GM18505 (cell line): Measurements from ENCODE around the gene NUP133.
"Not testable (repeated sequence)": the region's sequence is repeated elsewhere in the genome, so short reads cannot be mapped to it uniquely, and the experiment has no call there.

Experiments used
- ATAC-seq: cut with Tn5 transposase; IDR thresholded peaks from one replicate; pipeline ENCODE4 v1.9.1; 2021; ENCODE audit not compliant: unreplicated experiment
- POLR2A ChIP-seq: IDR thresholded peaks from 4 replicates; pipeline ENCODE4 v1.6.1; 2011; ENCODE audit warnings: borderline replicate concordance; ENCODE audit not compliant: insufficient read depth, insufficient read length; ENCODE audit errors: extremely low read depth

Gene NUP133

DNA sequence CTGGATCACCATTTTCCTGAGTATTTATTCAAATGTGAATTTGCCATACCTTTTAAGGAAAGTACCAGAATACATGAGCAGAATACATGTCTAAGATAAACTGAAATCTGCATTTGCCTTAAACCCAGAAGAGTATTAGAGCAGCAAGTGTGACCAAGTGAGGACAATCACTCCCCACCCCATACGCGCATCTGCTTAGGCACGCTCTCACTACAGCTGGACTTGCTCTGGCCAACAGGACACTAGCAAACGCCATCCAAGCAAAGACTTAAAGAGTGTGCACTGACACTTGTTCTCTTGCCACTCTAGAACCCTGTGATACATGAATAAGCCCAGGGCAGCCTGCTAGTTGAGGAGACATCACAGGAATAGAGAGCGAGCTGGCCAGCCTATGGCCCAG lies 25.6 kb downstream of the NUP133 start:
- no peak for TF ChIP-seq POLR2A
- no peak for ATAC-seq

DNA sequence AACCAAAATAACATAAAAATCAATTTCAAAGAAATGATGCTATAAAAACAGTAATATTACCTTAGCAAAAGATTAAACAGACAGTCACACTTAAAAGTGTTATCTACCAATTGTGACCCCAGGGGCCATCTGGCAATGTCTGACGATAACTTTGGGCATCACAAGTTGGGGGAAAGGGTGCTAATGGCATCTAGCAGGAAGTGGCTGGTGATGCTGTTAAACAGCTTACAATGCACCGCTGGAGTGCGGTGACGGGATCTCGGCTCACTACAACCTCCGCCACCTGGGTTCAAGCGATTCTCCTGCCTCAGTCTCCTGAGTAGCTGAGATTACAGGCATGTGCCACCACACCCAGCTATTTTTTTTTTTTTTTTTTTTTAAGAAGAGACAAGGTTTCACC lies 27.6 kb downstream of the NUP133 start:
- TF ChIP-seq POLR2A: no peak
- ATAC-seq: no peak

DNA sequence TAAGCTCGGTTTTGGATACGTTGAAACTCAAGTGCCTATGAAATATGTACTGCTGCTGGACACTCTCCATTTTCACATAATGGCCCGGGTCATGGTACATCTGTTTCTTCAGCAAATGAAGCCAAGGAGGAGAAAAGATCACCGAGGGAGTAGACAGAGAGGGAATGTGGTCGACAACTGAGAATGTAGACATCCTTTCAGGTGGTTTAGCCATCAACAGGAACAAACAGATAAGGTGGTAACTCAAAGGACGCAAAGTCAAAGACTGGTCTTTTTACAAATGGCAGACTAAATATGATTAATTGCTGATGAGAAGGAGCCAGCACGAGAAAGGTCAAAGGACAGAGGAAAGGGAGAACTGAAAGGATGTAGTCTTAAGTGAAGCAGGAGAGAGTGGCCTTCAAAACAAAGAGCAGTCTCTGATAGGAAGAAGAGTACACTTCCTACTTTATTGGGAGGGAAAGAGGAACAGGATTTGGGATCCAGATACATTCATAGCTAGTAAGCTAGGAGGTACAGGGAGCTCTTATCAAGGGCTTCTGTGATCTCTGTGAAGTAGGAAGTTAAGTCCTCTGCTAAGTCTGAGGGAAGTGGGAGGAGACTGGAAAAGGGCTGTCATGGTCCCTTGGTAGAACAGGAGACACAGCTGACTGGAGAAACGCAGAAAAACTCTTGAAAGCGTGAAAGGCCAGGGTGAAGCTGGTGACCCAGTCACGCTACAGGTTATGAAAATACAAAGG lies 28.3 kb downstream of the NUP133 start:
- ATAC-seq: peak; percentile 79

DNA sequence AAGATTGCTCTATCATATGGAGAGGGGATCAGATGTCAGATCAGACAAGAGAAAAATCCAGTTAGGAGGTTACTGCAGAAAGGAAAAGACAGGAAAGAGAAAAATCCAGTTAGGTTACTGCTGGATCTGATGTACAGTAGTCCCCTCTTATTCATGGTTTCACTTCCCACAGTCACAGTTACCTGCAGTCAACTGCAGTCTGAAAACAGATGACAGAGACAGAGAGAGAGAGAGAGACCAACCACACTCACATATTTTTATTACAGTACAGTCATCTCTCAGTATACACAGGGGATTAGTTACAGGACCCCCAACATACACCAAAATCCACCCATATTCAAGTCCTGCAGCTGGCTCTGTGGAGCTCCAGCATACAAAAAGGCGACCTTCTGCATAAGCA lies 29.3 kb downstream of the NUP133 start:
- ATAC-seq: peak; percentile 61
- TF ChIP-seq POLR2A: no peak

More for the DNA sequence above, 28.3 kb downstream of the NUP133 start:
- TF ChIP-seq POLR2A: peak; percentile 43

DNA sequence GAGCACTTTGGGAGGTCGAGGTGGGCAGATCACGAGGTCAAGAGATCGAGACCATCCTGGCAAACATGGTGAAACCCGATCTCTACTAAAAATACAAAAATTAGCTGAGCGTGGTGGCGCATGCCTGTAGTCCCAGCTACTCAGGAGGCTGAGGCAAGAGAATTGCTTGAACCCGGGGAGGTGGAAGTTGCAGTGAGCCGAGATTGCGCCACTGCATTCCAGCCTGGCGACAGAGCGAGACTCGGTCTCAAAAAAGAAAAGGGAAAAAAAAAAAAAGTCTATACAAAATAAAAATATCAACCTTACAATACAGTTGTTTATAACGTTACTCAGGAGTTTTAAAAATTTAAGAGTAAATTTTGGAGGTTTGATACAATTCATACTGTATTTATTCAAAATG lies 32.3 kb downstream of the NUP133 start:
- not testable (repeated sequence) for ATAC-seq

DNA sequence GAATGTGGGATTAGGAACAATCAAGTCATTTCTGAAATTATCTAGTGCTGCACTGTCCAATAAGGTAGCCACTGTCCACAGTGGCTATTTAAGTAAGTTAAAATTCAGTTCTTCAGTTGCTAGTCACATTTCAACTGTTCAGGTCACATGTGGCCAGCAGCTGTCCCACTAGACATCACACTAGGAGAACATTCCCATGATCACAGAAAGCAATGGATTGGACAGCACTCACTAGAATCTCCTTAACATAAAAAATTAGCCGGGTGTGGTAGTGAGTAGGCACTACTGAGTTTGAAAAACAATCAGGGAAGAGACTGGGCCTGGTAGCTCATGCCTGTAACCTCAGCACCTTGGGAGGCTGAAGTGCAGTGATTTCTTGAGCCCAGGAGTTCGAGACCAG lies 33.6 kb downstream of the NUP133 start:
- no peak for TF ChIP-seq POLR2A
- no peak for ATAC-seq

DNA sequence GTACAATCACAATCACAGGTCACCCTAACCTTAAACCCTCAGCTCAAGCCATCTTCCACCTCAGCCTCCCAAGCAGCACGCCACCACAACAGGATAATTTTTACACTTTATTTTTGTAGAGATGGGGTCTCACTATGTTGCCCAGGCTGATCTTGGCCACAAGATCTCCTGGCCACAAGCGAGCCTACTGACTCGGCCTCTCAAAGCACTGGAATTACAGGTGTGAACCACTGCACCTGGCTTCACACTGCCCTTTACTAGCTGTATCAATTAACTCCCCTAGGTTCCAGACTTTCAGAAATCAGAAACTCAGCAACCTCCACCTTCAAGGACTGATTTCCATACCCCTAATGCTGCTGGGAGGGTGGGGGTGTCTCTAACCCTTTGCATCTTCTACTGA lies 37.0 kb downstream of the NUP133 start:
- ATAC-seq: no peak
- no peak for TF ChIP-seq POLR2A

DNA sequence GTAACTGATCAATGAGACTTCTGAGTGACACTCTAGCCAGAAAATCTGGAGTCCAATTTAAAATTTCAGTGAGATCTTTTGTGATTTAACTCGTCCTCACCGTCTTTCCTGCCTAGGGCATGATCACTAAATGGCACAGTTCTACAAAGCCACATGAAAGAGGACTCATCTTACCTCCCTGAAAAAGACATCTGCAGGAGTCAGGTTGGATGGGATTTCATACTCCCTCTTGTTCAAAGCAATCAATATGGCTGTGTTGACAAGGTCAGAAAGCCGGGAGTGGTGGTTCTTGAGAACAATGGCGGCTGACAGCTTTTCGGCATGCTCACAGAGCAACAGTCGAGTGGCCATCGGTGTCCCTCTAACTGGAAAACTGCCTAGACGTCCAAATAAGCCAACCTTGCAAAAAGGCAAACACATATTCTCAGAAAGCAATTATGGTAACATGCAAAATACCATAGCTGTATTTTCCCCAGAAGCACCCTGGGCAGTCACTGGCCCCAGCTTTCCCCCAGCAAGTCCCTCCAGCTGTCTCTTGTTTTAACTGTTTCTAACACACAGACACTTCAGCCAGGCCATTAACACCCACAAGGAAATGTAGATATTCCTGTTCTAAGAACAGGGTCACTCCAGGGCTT lies 37.6 kb downstream of the NUP133 start:
- TF ChIP-seq POLR2A: no peak
- ATAC-seq: no peak

DNA sequence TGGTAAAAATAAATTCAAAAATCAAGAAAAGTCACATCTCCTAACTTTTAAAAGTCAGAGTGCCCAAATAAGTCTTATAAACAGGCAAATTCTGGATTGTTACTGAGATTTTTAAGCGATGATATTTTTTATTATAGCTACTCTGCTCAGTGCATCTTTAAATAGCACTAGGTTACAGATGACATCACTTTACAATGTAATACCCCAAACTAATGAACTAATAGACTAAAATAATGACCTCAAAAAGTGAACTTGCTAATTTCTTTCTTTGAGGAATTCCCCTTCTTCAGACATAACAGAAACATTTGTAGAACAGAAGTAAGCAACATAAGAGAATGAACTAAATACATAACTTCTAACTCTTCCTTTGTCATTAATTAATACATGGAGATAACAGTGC lies 41.3 kb downstream of the NUP133 start:
- no peak for TF ChIP-seq POLR2A
- no peak for ATAC-seq

DNA sequence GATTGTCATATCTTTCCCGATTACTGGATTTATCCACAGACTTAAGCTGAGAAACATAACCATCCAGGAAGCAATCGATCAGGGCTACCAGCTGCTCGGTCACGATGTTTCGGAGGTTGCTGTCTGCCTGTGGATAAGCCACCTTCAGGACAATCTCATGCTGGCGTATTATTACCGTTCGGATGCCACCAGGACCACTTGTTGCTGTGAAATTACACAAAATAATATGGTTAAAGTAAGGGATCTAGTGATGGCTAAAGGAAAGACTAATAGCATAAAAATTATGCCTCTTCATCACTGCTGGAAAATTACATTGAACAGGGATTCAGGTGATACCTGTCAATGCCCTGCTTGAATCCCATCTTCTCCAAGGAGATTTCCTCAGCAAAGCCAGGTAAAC lies 43.5 kb downstream of the NUP133 start:
- no peak for ATAC-seq

DNA sequence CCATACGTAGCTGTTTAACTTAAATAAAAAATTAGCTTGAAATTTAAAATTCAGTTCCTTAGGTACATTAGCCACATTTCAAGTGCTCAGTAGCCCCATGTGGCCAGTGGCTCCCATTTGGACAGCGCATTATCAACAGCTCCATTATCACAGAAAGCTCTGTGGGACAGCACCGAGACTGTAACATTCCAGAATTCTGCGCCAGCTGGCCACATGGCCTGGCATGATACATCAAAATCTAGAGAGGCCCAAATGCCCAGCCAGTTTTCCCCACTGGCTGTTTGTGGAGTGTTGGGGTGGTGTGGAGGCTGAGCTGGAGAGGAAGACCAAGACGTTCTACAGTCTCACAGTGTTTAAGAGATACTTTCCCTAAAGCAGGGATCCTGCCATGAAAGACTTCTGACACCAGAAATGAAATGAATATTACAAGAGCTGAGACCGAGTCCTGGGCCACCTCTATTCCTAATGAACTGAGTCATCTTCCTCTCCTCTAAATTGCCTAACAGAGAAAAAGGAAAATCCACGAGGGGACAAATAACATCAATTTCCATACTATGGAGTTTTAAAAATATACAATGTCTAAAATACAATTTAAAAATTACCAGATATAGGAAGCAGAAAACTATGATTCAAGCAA lies 47.0 kb downstream of the NUP133 start:
- TF ChIP-seq POLR2A: no peak
- ATAC-seq: no peak

More for the DNA sequence above, 43.5 kb downstream of the NUP133 start:
- no peak for TF ChIP-seq POLR2A

DNA sequence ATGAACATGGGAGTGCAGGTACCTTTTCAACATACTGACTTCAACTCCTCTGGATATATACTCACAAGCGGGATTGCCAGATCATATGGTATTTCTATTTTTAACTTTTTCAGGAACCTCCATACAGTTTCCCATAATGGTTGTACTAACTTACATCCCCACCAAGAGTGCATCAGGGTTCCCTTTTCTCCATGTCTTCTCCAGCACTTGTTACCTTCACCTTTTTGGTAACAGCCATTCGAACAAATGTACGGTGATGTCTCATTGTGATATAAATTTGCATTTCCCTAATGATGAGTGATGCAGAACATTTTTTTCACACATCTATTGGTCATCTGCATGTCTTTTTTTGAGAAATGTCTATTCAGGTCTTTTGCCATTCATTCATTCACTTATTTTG lies 48.3 kb downstream of the NUP133 start:
- TF ChIP-seq POLR2A: no peak
- ATAC-seq: no peak

DNA sequence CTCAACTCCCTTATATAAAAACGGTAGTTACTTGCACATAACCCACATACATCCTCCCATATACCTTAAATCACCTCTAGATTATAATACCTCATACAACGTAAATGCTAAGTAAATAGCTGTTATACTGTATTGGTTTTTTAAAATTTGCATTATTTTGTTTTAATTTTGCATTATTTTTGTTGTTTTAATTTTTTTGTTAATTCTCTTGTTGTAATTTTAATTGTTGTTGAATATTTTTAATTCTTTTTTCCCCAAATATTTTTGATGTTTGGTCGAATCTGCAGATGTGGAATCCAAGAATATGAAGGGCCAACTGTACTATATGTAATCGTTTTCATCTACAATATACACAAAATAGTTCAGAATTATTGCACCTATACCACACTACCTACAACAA lies 50.7 kb downstream of the NUP133 start:
- TF ChIP-seq POLR2A: no peak
- ATAC-seq: no peak

DNA sequence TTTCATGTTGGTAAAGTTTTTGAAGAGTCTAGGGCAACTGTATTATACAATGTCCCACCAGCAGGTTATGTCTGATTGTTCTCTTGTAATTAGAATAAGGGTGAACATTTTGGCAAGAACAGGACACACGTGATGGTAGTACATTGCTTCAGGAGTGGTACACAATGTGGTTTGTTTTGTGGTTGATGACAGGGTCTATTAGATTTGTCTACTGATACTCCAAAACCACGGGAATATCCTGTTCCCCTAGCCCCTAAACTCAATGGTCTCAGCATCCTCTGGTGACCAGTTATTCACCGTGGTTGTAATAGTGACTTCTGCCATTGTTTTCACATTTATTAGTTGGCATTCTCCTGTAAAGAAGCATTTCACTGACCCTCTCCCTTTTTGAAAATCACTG lies 52.1 kb downstream of the NUP133 start:
- no peak for TF ChIP-seq POLR2A
- ATAC-seq: no peak
